ENCODE results near the gene WASF1.

GRCh38 chr6:110130362-110130761 lies 49.1 kb downstream of the WASF1 start:
- TF ChIP-seq CTCF (IDR thresholded peaks at IDR 0.05): no peak
- TF ChIP-seq EP300 (IDR thresholded peaks at IDR 0.05): no peak
- no peak for TF ChIP-seq POLR2A (IDR thresholded peaks at IDR 0.05)

All from tibial nerve (tissue), 4 donors.